GM21423 (cell line): ENCODE results near the gene MRPL57.
"Not testable (repeated sequence)": the region's sequence is repeated elsewhere in the genome, so short reads cannot be mapped to it uniquely, and the experiment has no call there.

Source experiments
- ATAC-seq: cut with Tn5 transposase; IDR thresholded peaks from one replicate; pipeline ENCODE4 v1.9.1; 2021; ENCODE audit warnings: mild to moderate bottlenecking, moderate library complexity; ENCODE audit not compliant: unreplicated experiment

MRPL57 gene

GRCh38 chr13:21186410-21186809 is 10.0 kb downstream of the MRPL57 start:
- ATAC-seq = not testable (repeated sequence)

GRCh38 chr13:21194756-21195155 is 18.3 kb downstream of the MRPL57 start:
- not testable (repeated sequence) for ATAC-seq

- not testable (repeated sequence) for ATAC-seq
These were observed 21.3 kb downstream of the MRPL57 start for GRCh38 chr13:21197606-21198225.

- not testable (repeated sequence) for ATAC-seq
These were observed 21.9 kb downstream of the MRPL57 start for GRCh38 chr13:21198391-21198790.

- not testable (repeated sequence) for ATAC-seq
These were observed 25.2 kb downstream of the MRPL57 start for GRCh38 chr13:21201456-21202190.

- ATAC-seq = no peak
These were observed 26.5 kb downstream of the MRPL57 start for GRCh38 chr13:21202767-21203531.

GRCh38 chr13:21208652-21209154 is 32.2 kb downstream of the MRPL57 start:
- ATAC-seq = no peak

- ATAC-seq = no peak
These were observed 35.8 kb downstream of the MRPL57 start for GRCh38 chr13:21212138-21212775.

- not testable (repeated sequence) for ATAC-seq
These were observed 39.0 kb downstream of the MRPL57 start for GRCh38 chr13:21215419-21215818.

GRCh38 chr13:21216332-21216731 is 39.9 kb downstream of the MRPL57 start:
- no peak for ATAC-seq

GRCh38 chr13:21218351-21219035 is 42.0 kb downstream of the MRPL57 start:
- peak; percentile 98 for ATAC-seq

GRCh38 chr13:21219036-21219381 is 42.6 kb downstream of the MRPL57 start:
- no peak for ATAC-seq

- not testable (repeated sequence) for ATAC-seq
These were observed 43.3 kb downstream of the MRPL57 start for GRCh38 chr13:21219716-21220115.

GRCh38 chr13:21221268-21221667 is 44.8 kb downstream of the MRPL57 start:
- no peak for ATAC-seq

- ATAC-seq = no peak
These were observed 48.6 kb downstream of the MRPL57 start for GRCh38 chr13:21225082-21225481.

GRCh38 chr13:21225841-21226581 is 49.6 kb downstream of the MRPL57 start:
- ATAC-seq = no peak

GRCh38 chr13:21227917-21228316 is 51.5 kb downstream of the MRPL57 start:
- ATAC-seq = no peak
